HL-60/S4 (cell line): Measurements from ENCODE around the gene SOHLH1.

Experiments
- in situ Hi-C: fragments of 300-500 bp; cut with MboI; formaldehyde crosslinking; loops from 2 replicates; pipeline ENCODE4 v1.14.3; 2022; ENCODE audit warnings: low sequenced_read_pairs

The SOHLH1 gene

DNA sequence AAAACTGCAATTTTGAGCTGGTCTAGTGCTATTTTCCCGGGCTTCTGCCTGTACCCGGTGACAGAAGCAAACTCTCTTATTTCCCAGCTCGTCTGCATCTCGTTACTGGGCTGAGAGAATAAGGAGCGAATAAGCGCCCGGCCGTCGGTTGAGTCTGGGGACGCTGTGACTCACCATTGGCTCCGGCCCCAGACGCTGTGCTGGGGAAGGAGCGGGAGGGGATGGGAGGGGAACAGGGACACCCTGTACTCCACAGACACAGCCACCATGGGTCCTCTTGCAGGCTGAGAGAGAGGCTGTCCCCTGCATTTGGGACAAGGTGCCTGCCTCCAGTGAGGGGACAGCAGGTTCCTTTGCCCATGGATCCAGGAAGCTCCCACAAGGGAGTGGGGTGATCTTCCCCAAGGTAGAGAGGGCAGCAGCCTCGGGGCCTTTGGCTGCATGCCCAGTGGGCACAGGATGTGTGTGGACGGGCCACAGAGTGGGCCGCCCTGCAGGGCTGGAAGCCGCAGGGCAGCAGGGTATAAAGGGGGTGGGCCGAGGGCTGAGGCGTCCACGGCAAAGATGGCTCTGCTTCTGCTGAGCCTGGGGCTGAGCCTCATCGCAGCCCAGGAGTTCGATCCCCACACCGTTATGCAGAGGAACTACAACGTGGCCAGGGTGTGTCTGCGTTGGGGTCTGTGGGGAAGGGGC lies 36.4 kb downstream of the SOHLH1 start, which contains the start of gene LCN9:
Gene LCN9, plus strand, starts transcription at position 552 of the 693 bp plus-strand sequence. Its CDS starts 13 bp downstream, at position 565.
- in situ Hi-C loops, result no loop called here

- in situ Hi-C loops, result no loop called here
Observed at GRCh38 chr9:135661816-135662560, 37.3 kb downstream of the SOHLH1 start.

DNA sequence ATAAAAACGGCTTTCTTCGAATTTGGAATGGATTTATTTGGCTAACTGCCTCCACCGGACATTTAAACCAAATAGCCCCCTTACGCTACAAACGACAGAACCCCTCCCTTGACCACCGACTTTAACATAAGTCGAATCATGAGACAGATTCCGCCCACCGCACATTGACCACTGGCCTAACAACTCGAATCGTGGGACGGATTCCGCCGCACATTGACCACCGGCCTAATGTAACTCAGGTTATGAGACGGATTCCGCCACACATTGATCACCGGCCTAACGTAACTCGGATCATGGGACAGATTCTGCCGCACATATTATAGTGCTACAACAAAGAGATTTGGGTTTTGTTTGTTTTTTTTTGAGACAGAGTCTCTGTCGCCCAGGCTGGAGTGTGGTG lies 38.9 kb downstream of the SOHLH1 start:
- in situ Hi-C loops, result no loop called here

- in situ Hi-C loops, result no loop called here
Observed at GRCh38 chr9:135659252-135659651, 40.0 kb downstream of the SOHLH1 start.

DNA sequence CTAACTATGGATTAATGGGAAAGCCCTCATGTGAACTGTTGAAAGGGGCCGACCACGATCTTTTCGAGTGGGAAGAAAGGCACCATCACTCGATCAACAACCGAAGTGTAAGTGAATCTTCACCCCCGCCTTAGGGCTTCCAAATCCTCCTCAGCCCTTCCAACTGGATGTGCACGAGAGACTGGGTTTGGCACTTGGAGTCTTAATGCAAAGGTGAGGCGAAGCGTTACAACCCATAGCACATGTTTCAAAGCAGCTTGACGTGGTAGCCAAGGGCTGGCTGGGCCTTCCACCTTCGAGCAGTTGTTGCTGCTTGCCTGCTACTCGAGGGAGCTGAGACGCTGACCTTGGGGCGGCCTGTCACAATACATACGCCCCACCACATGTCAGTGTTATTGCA lies 41.9 kb downstream of the SOHLH1 start:
- in situ Hi-C loops, result no loop called here

GRCh38 chr9:135655317-135655716 lies 44.0 kb downstream of the SOHLH1 start:
- in situ Hi-C loops, result no loop called here

GRCh38 chr9:135650408-135650807 lies 48.9 kb downstream of the SOHLH1 start:
- in situ Hi-C loops, result no loop called here

GRCh38 chr9:135649508-135649907 lies 49.8 kb downstream of the SOHLH1 start:
- in situ Hi-C loops, result no loop called here

DNA sequence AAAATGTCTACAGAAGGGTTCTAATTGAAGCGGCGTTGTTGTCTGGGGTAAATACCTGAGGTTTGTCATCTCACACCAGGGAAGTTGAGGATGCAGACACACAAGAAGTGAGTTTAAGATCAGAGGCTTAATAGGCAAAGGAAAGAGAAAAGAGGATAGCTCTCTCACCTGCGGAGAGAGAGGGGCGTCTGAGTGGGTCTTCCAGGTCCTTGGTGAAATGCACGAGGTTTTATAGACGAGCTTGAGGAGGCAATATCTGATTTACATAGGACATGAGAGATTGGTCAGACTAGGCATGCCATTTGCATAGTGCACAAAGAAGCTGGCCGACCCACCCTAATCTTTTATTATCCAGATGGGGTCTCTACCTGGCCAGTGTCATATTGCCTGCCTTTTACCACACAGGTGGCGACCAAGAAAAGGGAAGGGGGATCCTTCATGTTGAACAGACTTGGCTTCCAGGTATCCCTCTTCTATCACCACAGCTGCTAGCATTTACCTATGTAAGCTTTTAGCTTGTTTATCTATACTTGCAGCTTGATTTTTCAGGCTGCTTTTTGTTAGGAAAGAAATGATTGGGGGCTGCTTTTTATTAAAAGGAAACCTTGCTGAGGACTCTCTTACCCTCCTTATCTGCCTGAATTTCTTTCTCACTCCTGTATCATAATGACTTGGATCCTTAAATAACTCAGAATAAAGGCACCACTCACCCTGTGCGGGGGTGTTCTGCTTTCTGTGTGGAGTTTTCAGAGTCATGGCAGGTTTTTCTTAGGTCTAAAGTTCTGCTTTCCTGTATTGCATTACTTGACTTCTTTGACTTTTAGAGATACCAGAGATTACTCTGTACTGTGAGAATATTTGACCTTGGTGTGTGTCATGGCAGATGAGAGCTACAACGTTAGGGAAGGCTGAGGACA lies 50.5 kb downstream of the SOHLH1 start:
- in situ Hi-C loops, result no loop called here

DNA sequence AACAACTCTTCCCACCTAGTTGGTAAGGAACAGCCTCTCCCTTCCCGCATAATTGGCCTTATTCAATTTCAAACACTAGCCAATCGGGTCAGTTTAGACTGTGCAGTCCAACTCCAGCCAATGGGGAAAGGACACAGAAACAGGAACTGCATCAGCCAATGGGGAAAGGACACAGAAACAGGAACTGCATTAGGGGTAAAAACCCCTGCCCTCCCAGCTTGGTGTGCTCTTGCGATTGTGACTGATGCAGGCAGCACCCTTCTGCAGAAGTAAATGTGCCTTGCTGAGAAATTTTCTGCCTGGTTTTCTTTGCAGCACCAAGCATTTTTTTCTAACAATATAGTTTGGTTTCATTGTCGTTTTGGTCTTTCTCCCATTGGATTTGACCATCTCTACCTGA lies 51.4 kb downstream of the SOHLH1 start:
- in situ Hi-C loops, result no loop called here

DNA sequence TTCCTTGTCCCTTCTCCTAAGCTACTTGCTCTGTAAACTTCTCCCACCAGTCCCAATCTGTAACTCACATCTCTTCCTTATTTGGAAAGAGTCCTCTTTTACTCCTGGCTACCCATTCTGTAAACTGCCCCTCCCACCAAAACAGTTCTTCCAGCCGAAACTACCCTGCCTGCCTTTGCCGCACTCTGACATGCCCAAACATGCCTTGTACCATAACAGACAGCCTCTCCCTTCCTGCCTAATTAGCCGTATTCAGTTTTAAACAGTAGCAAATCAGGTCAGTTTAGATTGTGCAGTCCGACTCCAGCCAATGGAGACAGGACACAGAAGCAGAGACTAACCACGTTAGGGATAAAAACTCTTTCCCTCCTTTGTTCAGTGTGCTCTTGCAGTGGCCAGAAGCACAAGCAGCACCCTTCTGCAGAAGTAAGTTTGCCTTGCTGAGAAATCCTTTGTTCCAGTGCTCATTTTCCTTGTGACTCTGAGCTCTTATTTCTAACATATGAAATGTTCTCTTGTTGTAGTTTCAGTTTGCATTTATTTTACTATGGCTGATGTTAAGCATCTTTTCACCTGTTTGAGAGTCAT lies 54.6 kb downstream of the SOHLH1 start:
- in situ Hi-C loops, result no loop called here
